Measurements from ENCODE around the gene TMEM81.

Gene TMEM81

GRCh38 chr1:205122489-205122882 lies 38.2 kb upstream of the TMEM81 start:
- POLR2A ChIA-PET = interaction anchor here (0.6 to 1.1 kb wide), 3 partner anchors 12 to 134 kb away, joined by 3 to 4 read pairs (median 4); no protein-coding TSS in a partner anchor
- H3K4me3 ChIP-seq (ENCODE audit: low read depth, low read length) = peak overlapping the region; percentile 99
- DNase-seq (ENCODE audit: low read depth, low spot score) = no peak
- CTCF ChIA-PET = interaction anchor here (0.8 to 16.9 kb wide), 13 partner anchors 10 to 134 kb away, joined by 3 to 239 read pairs (median 5); no protein-coding TSS in a partner anchor
- TF ChIP-seq CTCF (IDR thresholded peaks at IDR 0.05; ENCODE audit: insufficient read depth, low read length, missing control alignments) = no peak

GRCh38 chr1:205121660-205122488 lies 37.6 kb upstream of the TMEM81 start, which contains the start of gene RBBP5:
RBBP5 (minus strand) TSS chr1:205121978; CDS start chr1:205121873, 105 bp downstream.
- peak within 1 kb of the TSS; percentile 99 for H3K4me3 ChIP-seq (ENCODE audit: low read depth, low read length)
- peak; percentile 88 for TF ChIP-seq CTCF (IDR thresholded peaks at IDR 0.05; ENCODE audit: insufficient read depth, low read length, missing control alignments)
- peak; percentile 94 for DNase-seq (ENCODE audit: low read depth, low spot score)
- POLR2A ChIA-PET = interaction anchor here (0.7 to 1.3 kb wide), 14 partner anchors 10 to 134 kb away, joined by 3 to 6 read pairs (median 4); no protein-coding TSS in a partner anchor
- CTCF ChIA-PET = interaction anchor here (0.7 to 16.9 kb wide), 25 partner anchors 9 to 146 kb away, joined by 3 to 239 read pairs (median 5); partner anchors contain the start of gene TMCC2

DNA sequence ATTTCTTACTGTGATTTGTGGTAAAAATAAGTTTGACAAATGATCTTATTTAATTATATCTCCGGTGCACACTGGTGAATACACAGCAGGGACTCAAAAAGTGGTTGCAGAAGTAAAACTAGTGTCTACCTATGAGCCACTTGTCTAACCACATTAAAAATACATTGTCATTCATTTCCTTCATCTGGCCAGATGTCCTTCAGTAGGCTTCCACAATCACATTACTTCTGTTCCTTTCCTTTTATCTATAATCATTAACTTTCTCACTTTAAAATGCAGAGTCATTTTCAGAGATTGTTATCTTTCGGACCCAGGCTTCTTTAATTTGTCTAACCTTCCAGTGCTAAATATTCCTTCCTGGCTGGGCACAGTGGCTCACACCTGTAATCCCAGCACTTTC lies 34.5 kb upstream of the TMEM81 start:
- CTCF ChIA-PET = interaction anchor here (3.5 to 16.9 kb wide), 3 partner anchors 10 to 137 kb away, joined by 22 to 239 read pairs (median 88); no protein-coding TSS in a partner anchor

GRCh38 chr1:205111354-205111753 lies 27.1 kb upstream of the TMEM81 start:
- DNase-seq (ENCODE audit: low read depth, low spot score) = no peak
- CTCF ChIA-PET = interaction anchor here (0.6 to 4.1 kb wide), 3 partner anchors 14 to 50 kb away, joined by 3 to 20 read pairs (median 3); no protein-coding TSS in a partner anchor
- POLR2A ChIA-PET = interaction anchor here (0.7 kb wide), 1 partner anchor 10 kb away, joined by 3 read pairs; the partner anchor contains the start of gene RBBP5
- no peak overlapping the region for H3K4me3 ChIP-seq (ENCODE audit: low read depth, low read length)
- TF ChIP-seq CTCF (IDR thresholded peaks at IDR 0.05; ENCODE audit: insufficient read depth, low read length, missing control alignments) = no peak

More for the DNA sequence above, 34.5 kb upstream of the TMEM81 start:
- H3K4me3 ChIP-seq (ENCODE audit: low read depth, low read length) = no peak overlapping the region
- no peak for DNase-seq (ENCODE audit: low read depth, low spot score)
- POLR2A ChIA-PET = no interaction called here
- no peak for TF ChIP-seq CTCF (IDR thresholded peaks at IDR 0.05; ENCODE audit: insufficient read depth, low read length, missing control alignments)

DNA sequence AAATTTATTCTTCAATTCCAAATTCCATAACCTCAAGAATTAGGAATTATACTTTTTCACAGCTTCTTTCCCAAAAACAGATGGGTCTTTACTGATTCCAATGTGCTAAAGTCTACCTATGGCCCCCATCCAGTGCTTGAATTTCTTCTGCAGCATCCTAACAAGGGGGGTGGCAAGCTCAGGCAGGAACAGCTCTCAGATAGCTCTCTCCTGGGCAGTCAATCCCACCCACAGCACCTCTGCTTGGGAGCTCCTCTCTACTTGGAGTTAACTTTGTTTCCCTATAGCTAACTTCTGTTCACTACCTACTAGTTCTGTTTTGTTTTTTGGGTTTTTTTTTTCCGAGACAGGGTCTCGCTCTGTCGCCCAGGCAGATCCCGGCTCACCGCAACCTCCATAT lies 25.5 kb upstream of the TMEM81 start:
- no peak for DNase-seq (ENCODE audit: low read depth, low spot score)
- ChIA-PET POLR2A (interaction anchor here (0.5 to 0.8 kb wide), 2 partner anchors 12 to 23 kb away, joined by 3 to 4 read pairs; partner anchors contain the start of gene RBBP5), CTCF (interaction anchor here (0.7 to 4.1 kb wide), 10 partner anchors 11 to 163 kb away, joined by 3 to 22 read pairs (median 6); partner anchors contain the start of gene RBBP5)
- H3K4me3 ChIP-seq (ENCODE audit: low read depth, low read length) = no peak overlapping the region
- TF ChIP-seq CTCF (IDR thresholded peaks at IDR 0.05; ENCODE audit: insufficient read depth, low read length, missing control alignments) = no peak
